ENCODE data around the gene HTR1B. TPM values are rescaled to one million over a fixed set of nuclear protein-coding genes. Genes with fewer than 3 reads are reported as not detected.

The HTR1B gene
- total and polyA plus RNA-seq, 4 donors: 0.50 to 17.5 (median 6.9) TPM

- 66 to 92% methylated on average over 1 of the region's 1 CpG for WGBS, 2 donors
- no peaks in the 10 kb centered on the region for H3K9me3 ChIP-seq (ENCODE audit: control insufficient read depth, low read length)
- H3K4me1 ChIP-seq (ENCODE audit: control insufficient read depth in 1 of 2, insufficient read depth in 2 of 2, low read length in 2 of 2): peaks cover 0 to 2% of the 10 kb centered on the region in 2 donors
- intact Hi-C loops (cut with DNase I): no loop called here
- DNase-seq (no peak), ATAC-seq (ENCODE audit: low FRiP score) (peak; percentile 41)
- no peaks in the 10 kb centered on the region for H3K27me3 ChIP-seq (ENCODE audit: control insufficient read depth in 1 of 2, insufficient read depth in 2 of 2, low read length in 1 of 2)
- no peak overlapping the region for H3K4me3 ChIP-seq (ENCODE audit: low read length in 2 of 2)
- no peaks in the 10 kb centered on the region for H3K36me3 ChIP-seq (ENCODE audit: control insufficient read depth in 1 of 2, insufficient read depth in 2 of 2, low read length in 1 of 2)
- no peak overlapping the region for H3K27ac ChIP-seq (ENCODE audit: low read depth in 1 of 2, low read length in 2 of 2)
Measured at GRCh38 chr6:77425216-77425615, 38.1 kb downstream of the HTR1B start.

- H3K4me1 ChIP-seq (ENCODE audit: control insufficient read depth in 1 of 2, insufficient read depth in 2 of 2, low read length in 2 of 2): peaks cover 0 to 2% of the 10 kb centered on the region in 2 donors
- no peak for ATAC-seq (ENCODE audit: low FRiP score)
- no peaks in the 10 kb centered on the region for H3K27me3 ChIP-seq (ENCODE audit: control insufficient read depth in 1 of 2, insufficient read depth in 2 of 2, low read length in 1 of 2)
- H3K9me3 ChIP-seq (ENCODE audit: control insufficient read depth, low read length): no peaks in the 10 kb centered on the region
- no peak overlapping the region for H3K4me3 ChIP-seq (ENCODE audit: low read length in 2 of 2)
- 57 to 62% methylated on average over 2 of the region's 2 CpGs for WGBS, 2 donors
- no peaks in the 10 kb centered on the region for H3K36me3 ChIP-seq (ENCODE audit: control insufficient read depth in 1 of 2, insufficient read depth in 2 of 2, low read length in 1 of 2)
- intact Hi-C loops (cut with DNase I): no loop called here
- no peak overlapping the region for H3K27ac ChIP-seq (ENCODE audit: low read depth in 1 of 2, low read length in 2 of 2)
- DNase-seq: no peak
Measured at GRCh38 chr6:77424761-77425160, 38.5 kb downstream of the HTR1B start.

GRCh38 chr6:77416839-77417238 lies 46.5 kb downstream of the HTR1B start:
- Histone ChIP-seq H3K27ac (ENCODE audit: low read depth in 1 of 2, low read length in 2 of 2) (no peak overlapping the region), H3K4me1 (ENCODE audit: control insufficient read depth in 1 of 2, insufficient read depth in 2 of 2, low read length in 2 of 2) (no peaks in the 10 kb centered on the region), H3K36me3 (ENCODE audit: control insufficient read depth in 1 of 2, insufficient read depth in 2 of 2, low read length in 1 of 2) (no peaks in the 10 kb centered on the region), H3K27me3 (ENCODE audit: control insufficient read depth in 1 of 2, insufficient read depth in 2 of 2, low read length in 1 of 2) (no peaks in the 10 kb centered on the region), H3K4me3 (ENCODE audit: low read length in 2 of 2) (no peak overlapping the region), H3K9me3 (ENCODE audit: control insufficient read depth, low read length) (no peaks in the 10 kb centered on the region)
- ATAC-seq (ENCODE audit: low FRiP score): no peak
- intact Hi-C loops (cut with DNase I): no loop called here
- WGBS, 2 donors: 90 to 96% methylated on average over 2 of the region's 2 CpGs
- DNase-seq: no peak

- H3K27ac ChIP-seq (ENCODE audit: low read depth in 1 of 2, low read length in 2 of 2): no peak overlapping the region
- H3K36me3 ChIP-seq (ENCODE audit: control insufficient read depth in 1 of 2, insufficient read depth in 2 of 2, low read length in 1 of 2): no peaks in the 10 kb centered on the region
- DNase-seq (no peak), ATAC-seq (ENCODE audit: low FRiP score) (no peak)
- no peaks in the 10 kb centered on the region for H3K4me1 ChIP-seq (ENCODE audit: control insufficient read depth in 1 of 2, insufficient read depth in 2 of 2, low read length in 2 of 2)
- 93 to 95% methylated on average over 2 of the region's 2 CpGs for WGBS, 2 donors
- intact Hi-C loops (cut with DNase I): no loop called here
- no peaks in the 10 kb centered on the region for H3K9me3 ChIP-seq (ENCODE audit: control insufficient read depth, low read length)
- no peaks in the 10 kb centered on the region for H3K27me3 ChIP-seq (ENCODE audit: control insufficient read depth in 1 of 2, insufficient read depth in 2 of 2, low read length in 1 of 2)
- no peak overlapping the region for H3K4me3 ChIP-seq (ENCODE audit: low read length in 2 of 2)
Measured at GRCh38 chr6:77415706-77416105, 47.6 kb downstream of the HTR1B start.

Other genes starting within 250 kb of the HTR1B start
- gene MEI4, start 189.5 kb upstream of the HTR1B start, total RNA-seq: under 1 TPM in 1 of 2 donors, not detected in 1; 0.12 TPM
- under 1 TPM in 1 of 2 donors, not detected in 1; 0.13 TPM for gene MEI4, start 189.5 kb upstream of the HTR1B start, polyA plus RNA-seq

Data from aorta (tissue), 5 donors.